Nephron progenitor cell (in vitro differentiated cells): Measurements from ENCODE around the gene KLHDC2.
"Not testable (repeated sequence)": the region's sequence is repeated elsewhere in the genome, so short reads cannot be mapped to it uniquely, and the experiment has no call there.

ENCODE experiments used
- DNase-seq: peaks from one replicate; pipeline ENCODE4 v3.0.0; 2021
- H3K27ac Mint-ChIP-seq: 2 replicates; pipeline ENCODE4 v1.8.0; 2021; ENCODE audit warnings: mild to moderate bottlenecking, moderate library complexity, mixed read lengths
- H3K27me3 Mint-ChIP-seq: 2 replicates; pipeline ENCODE4 v1.8.0; 2021; ENCODE audit warnings: mild to moderate bottlenecking, low read depth, mixed read lengths; ENCODE audit not compliant: poor library complexity
- H3K36me3 Mint-ChIP-seq: 2 replicates; pipeline ENCODE4 v1.8.0; 2021; ENCODE audit warnings: low read depth, mixed read lengths
- H3K4me1 Mint-ChIP-seq: 2 replicates; pipeline ENCODE4 v1.8.0; 2021; ENCODE audit warnings: mixed read lengths
- H3K4me3 Mint-ChIP-seq: 2 replicates; pipeline ENCODE4 v1.8.0; 2021; ENCODE audit warnings: mild to moderate bottlenecking, moderate library complexity, mixed read lengths
- H3K9me3 Mint-ChIP-seq: 2 replicates; pipeline ENCODE4 v1.8.0; 2021; ENCODE audit warnings: mild to moderate bottlenecking, moderate library complexity, mixed read lengths
- TF ChIP-seq, protein P1 (sequence below): fragments of 200-600 bp; sonication (generic); IDR thresholded peaks from 2 replicates; pipeline ENCODE4 v1.5.0; 2021; ENCODE audit warnings: antibody characterized with exemption

Gene KLHDC2

DNA sequence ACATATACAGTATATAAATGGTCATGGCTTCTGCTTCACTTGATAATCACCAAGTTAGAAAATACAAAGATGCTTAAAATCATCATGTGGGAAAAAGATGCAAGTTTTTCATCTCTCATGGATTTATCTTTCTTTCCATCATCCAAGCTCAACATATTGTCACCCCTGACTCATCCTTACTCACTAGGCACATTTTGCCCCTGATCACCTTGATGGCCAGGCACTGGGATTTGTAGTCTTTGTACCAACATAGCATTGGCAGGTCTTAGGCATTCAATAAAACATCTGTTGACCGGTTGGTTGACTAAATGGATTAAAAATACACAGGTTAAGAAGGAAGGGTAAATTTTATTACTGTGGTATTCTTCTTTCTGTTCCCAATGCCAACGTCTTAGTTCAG is 28.1 kb downstream of the KLHDC2 start:
- H3K4me1 Mint-ChIP-seq, result no peaks in the 10 kb centered on the region
- peaks cover 65% of the 10 kb centered on the region for H3K36me3 Mint-ChIP-seq
- H3K27me3 Mint-ChIP-seq, result no peaks in the 10 kb centered on the region
- peak overlapping the region; percentile 48 for H3K27ac Mint-ChIP-seq
- TF ChIP-seq, protein P1, sequence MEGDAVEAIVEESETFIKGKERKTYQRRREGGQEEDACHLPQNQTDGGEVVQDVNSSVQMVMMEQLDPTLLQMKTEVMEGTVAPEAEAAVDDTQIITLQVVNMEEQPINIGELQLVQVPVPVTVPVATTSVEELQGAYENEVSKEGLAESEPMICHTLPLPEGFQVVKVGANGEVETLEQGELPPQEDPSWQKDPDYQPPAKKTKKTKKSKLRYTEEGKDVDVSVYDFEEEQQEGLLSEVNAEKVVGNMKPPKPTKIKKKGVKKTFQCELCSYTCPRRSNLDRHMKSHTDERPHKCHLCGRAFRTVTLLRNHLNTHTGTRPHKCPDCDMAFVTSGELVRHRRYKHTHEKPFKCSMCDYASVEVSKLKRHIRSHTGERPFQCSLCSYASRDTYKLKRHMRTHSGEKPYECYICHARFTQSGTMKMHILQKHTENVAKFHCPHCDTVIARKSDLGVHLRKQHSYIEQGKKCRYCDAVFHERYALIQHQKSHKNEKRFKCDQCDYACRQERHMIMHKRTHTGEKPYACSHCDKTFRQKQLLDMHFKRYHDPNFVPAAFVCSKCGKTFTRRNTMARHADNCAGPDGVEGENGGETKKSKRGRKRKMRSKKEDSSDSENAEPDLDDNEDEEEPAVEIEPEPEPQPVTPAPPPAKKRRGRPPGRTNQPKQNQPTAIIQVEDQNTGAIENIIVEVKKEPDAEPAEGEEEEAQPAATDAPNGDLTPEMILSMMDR, result no peak
- H3K9me3 Mint-ChIP-seq, result no peaks in the 10 kb centered on the region
- H3K4me3 Mint-ChIP-seq, result no peak overlapping the region
- no peak for DNase-seq

DNA sequence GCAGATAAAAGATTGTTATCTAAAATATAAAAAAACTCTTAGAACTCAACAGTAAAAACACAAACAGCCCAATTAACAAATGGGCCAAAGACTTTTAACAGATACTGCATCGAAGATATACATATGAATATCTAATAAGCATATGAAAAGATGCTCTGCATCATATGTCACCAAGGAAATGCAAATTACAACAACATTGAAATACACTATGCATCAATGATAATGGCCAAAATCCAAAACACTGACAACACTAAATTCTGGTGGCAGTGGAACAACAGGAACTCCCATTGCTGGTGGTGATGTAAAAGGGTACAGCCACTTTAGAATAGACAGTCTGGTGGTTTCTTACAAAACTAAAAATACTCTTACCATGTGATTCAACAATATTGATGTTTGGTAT is 40.8 kb downstream of the KLHDC2 start:
- H3K27ac Mint-ChIP-seq, result no peak overlapping the region
- no peak for DNase-seq
- no peak overlapping the region for H3K4me3 Mint-ChIP-seq
- TF ChIP-seq, protein P1, result no peak
- no peaks in the 10 kb centered on the region for H3K4me1 Mint-ChIP-seq
- H3K27me3 Mint-ChIP-seq, result no peaks in the 10 kb centered on the region
- H3K36me3 Mint-ChIP-seq, result peaks cover 72% of the 10 kb centered on the region
- H3K9me3 Mint-ChIP-seq, result no peaks in the 10 kb centered on the region

DNA sequence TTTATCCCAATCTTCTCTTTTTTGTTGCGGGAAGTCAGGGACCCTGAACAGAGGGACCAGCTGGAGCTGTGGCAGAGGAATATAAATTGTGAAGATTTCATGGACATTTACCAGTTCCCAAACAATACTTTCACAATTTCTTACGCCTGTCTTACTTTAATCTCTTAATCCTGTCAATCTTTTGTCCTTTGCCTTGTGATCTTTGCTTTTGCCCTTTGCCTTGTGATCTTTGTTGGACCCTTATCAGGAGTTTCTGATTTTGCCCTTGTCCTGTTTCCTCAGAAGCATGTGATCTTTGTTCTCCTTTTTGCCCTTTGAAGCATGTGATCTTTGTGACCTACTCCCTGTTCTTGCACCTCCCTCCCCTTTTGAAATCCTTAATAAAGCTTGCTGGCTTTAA is 48.2 kb downstream of the KLHDC2 start:
- Mint-ChIP-seq H3K36me3 (peaks cover 97% of the 10 kb centered on the region), H3K27ac (peak overlapping the region; percentile 82), H3K9me3 (peaks cover 34% of the 10 kb centered on the region)
- not testable (repeated sequence) for DNase-seq, H3K4me3 Mint-ChIP-seq, H3K4me1 Mint-ChIP-seq, H3K27me3 Mint-ChIP-seq

DNA sequence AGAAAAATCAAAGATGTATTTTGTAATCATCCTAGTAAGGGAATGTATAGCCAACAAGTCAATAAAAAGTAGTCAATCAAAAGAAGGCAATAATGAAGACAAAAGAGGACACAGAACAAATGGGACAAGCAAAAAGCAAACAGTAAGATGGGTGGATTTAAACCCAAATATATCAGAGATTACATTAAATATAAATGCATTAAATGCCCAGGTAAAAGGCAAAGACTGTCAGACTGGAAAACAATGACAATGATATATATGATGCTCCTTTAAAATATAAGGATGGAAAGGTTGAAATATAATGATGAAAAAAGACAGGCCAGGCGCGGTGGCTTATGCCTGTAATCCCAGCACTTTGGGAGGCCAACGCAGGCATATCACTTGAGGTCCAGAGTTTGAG is 48.9 kb downstream of the KLHDC2 start:
- Mint-ChIP-seq H3K9me3 (peaks cover 34% of the 10 kb centered on the region), H3K4me1 (no peaks in the 10 kb centered on the region), H3K27ac (no peak overlapping the region), H3K27me3 (peaks cover 4% of the 10 kb centered on the region), H3K4me3 (no peak overlapping the region), H3K36me3 (peaks cover 91% of the 10 kb centered on the region)
- TF ChIP-seq, protein P1, result no peak
- no peak for DNase-seq

DNA sequence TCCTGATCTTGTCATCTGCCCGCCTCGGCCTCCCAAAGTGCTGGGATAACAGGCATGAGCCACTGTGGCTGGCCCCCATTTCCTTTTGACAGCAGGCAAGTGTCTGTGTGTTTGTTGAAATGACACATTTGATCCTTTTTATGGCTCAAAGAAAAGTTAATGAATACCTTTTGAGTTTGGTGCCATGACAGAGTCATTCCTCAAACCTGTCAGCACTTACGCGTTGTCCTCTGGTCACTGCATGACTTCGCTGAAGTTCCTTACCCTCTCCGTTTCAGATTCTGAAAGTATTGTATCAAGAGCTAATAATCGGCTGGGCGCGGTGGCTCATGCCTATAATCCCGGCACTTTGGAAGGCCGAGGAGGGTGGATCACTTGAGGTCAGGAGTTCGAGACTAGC is 52.2 kb downstream of the KLHDC2 start:
- Mint-ChIP-seq H3K4me1 (no peaks in the 10 kb centered on the region), H3K4me3 (no peak overlapping the region), H3K9me3 (peaks cover 40% of the 10 kb centered on the region), H3K36me3 (peaks cover 89% of the 10 kb centered on the region), H3K27me3 (peaks cover 4% of the 10 kb centered on the region), H3K27ac (no peak overlapping the region)
- DNase-seq, result no peak
- TF ChIP-seq, protein P1, result no peak

DNA sequence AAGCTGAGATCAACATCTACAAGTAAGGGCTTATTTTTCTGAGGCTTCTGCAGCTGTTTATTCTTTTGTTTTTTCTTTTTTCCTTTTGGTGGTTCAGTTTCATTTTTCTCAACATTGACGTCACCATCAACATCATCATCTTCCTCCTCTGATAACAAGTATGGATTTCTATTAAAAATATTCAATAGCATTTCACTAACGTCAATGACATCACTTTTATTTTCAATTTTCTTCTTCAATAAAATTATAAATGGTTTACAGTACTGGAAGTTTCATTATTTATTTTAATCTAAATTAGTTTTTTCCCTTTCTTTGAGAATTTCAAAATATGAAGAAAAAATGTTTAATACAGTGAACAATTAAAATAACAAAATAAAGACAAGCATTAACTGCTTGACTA is 60.7 kb downstream of the KLHDC2 start:
- Mint-ChIP-seq H3K36me3 (peaks cover 90% of the 10 kb centered on the region), H3K27ac (no peak overlapping the region)
- no peak for DNase-seq

More for the DNA sequence above, 60.7 kb downstream of the KLHDC2 start:
- Mint-ChIP-seq H3K4me1 (no peaks in the 10 kb centered on the region), H3K9me3 (no peaks in the 10 kb centered on the region), H3K27me3 (no peaks in the 10 kb centered on the region), H3K4me3 (no peak overlapping the region)
- TF ChIP-seq, protein P1, result no peak
